HUDEP-2 (cell line): ENCODE measurements around the gene SLC12A5.
"Not testable (repeated sequence)": the region's sequence is repeated elsewhere in the genome, so short reads cannot be mapped to it uniquely, and the experiment has no call there.

Experiments
- DNase-seq, 76 experiments: peaks; one replicate each; lab custom pipeline; 2025; ENCODE audit not compliant: unreplicated experiment in 76 of 76; lab: John Stamatoyannopoulos, UW

The SLC12A5 gene

GRCh38 chr20:46073443-46073842 is 44.4 kb downstream of the SLC12A5 start:
- no peak for DNase-seq

GRCh38 chr20:46074006-46074405 is 45.0 kb downstream of the SLC12A5 start:
- DNase-seq, result no peak

- DNase-seq, result no peak
These were observed 47.8 kb downstream of the SLC12A5 start for GRCh38 chr20:46076806-46077205.

GRCh38 chr20:46077642-46078305 is 48.8 kb downstream of the SLC12A5 start:
- DNase-seq, result no peak

- no peak for DNase-seq
These were observed 49.9 kb downstream of the SLC12A5 start for GRCh38 chr20:46078954-46079353.

- DNase-seq, result no peak
These were observed 52.1 kb downstream of the SLC12A5 start for GRCh38 chr20:46081074-46081473.

- DNase-seq, result no peak
These were observed 54.1 kb downstream of the SLC12A5 start for GRCh38 chr20:46083101-46083500.

GRCh38 chr20:46083531-46084061 is 54.6 kb downstream of the SLC12A5 start:
- no peak for DNase-seq

GRCh38 chr20:46084805-46085178 is 55.8 kb downstream of the SLC12A5 start:
- no peak for DNase-seq

- peak in 2 of 76 experiments; percentile 1 to 4 for DNase-seq
These were observed 56.3 kb downstream of the SLC12A5 start for GRCh38 chr20:46085179-46085851.

GRCh38 chr20:46087161-46087560 is 58.1 kb downstream of the SLC12A5 start:
- DNase-seq, result peak in 1 of 76 experiments; percentile 6

GRCh38 chr20:46088409-46089166 is 59.6 kb downstream of the SLC12A5 start:
- DNase-seq, result no peak

GRCh38 chr20:46089167-46089416 is 60.1 kb downstream of the SLC12A5 start:
- peak in 7 of 76 experiments; percentile 30 to 65 (median 46) for DNase-seq

- DNase-seq, result peak in 75 of 76 experiments; percentile 31 to 96 (median 89)
These were observed 60.7 kb downstream of the SLC12A5 start, which contains the start of gene NCOA5 for GRCh38 chr20:46089417-46090388. Gene NCOA5, minus strand, starts transcription at chr20:46089962. Its CDS starts 10,538 bp downstream, at chr20:46079424.

GRCh38 chr20:46091622-46092535 is 62.9 kb downstream of the SLC12A5 start:
- DNase-seq, result not testable (repeated sequence)

- no peak for DNase-seq
These were observed 64.5 kb downstream of the SLC12A5 start for GRCh38 chr20:46093531-46093930.

GRCh38 chr20:46099491-46100287 is 70.7 kb downstream of the SLC12A5 start:
- no peak for DNase-seq

GRCh38 chr20:46100444-46100843 is 71.4 kb downstream of the SLC12A5 start:
- not testable (repeated sequence) for DNase-seq
